ENCODE data around the gene PCDHGA12.
A peak's percentile ranks its signal among the peaks of the same experiment; 100 is the strongest.
"Not testable (repeated sequence)": the region's sequence is repeated elsewhere in the genome, so short reads cannot be mapped to it uniquely, and the experiment has no call there.

Gene PCDHGA12

GRCh38 chr5:141409598-141410306 is 20.6 kb upstream of the PCDHGA12 start:
- peaks cover 7 to 46% (median 37%) of the 10 kb centered on the region in 5 experiments for H3K9me3 ChIP-seq (ENCODE audit: control extremely low read depth in 1 of 5, control insufficient read depth in 4 of 5, insufficient read depth in 2 of 5, low read depth in 1 of 5, low read length in 4 of 5)
- peaks cover 0 to 11% (median 8%) of the 10 kb centered on the region in 4 experiments for H3K4me1 ChIP-seq (ENCODE audit: control extremely low read depth in 1 of 4, control insufficient read depth in 4 of 4, insufficient read depth in 4 of 4, low read length in 3 of 4)
- peaks cover 0 to 4% (median 0%) of the 10 kb centered on the region in 4 experiments for H3K36me3 ChIP-seq (ENCODE audit: control insufficient read depth in 4 of 4, insufficient read depth in 4 of 4, low read length in 3 of 4)
- no peak overlapping the region for H3K4me3 ChIP-seq (ENCODE audit: control insufficient read depth in 1 of 7, extremely low read depth in 1 of 7, insufficient read depth in 4 of 7, low read depth in 2 of 7, low read length in 6 of 7)
- peak in 2 of 3 donors; percentile 39 to 47 for DNase-seq
- H3K27ac ChIP-seq (ENCODE audit: insufficient read depth in 1 of 2, low read depth in 1 of 2, low read length in 2 of 2, poor library complexity in 1 of 2, severe bottlenecking in 2 of 2): no peak overlapping the region
- ChIA-PET CTCF (no interaction called here), POLR2A (interaction anchor here (0.6 kb wide), 1 partner anchor 418 kb away, joined by 4 read pairs; no protein-coding TSS in a partner anchor)
- H3K27me3 ChIP-seq (replicated peaks in 2 of 5; ENCODE audit: control insufficient read depth in 4 of 5, insufficient read depth in 5 of 5, low read length in 4 of 5): peaks cover 29 to 89% (median 47%) of the 10 kb centered on the region in 5 experiments
- 29% methylated on average over 62 of the region's 64 CpGs for WGBS (ENCODE audit: insufficient coverage)

GRCh38 chr5:141411575-141411974 is 18.7 kb upstream of the PCDHGA12 start:
- no peak for DNase-seq
- Histone ChIP-seq H3K36me3 (ENCODE audit: control insufficient read depth in 4 of 4, insufficient read depth in 4 of 4, low read length in 3 of 4) (peaks cover 0 to 4% (median 0%) of the 10 kb centered on the region in 4 experiments), H3K27ac (ENCODE audit: insufficient read depth in 1 of 2, low read depth in 1 of 2, low read length in 2 of 2, poor library complexity in 1 of 2, severe bottlenecking in 2 of 2) (no peak overlapping the region), H3K4me1 (ENCODE audit: control extremely low read depth in 1 of 4, control insufficient read depth in 4 of 4, insufficient read depth in 4 of 4, low read length in 3 of 4) (peaks cover 0 to 12% (median 9%) of the 10 kb centered on the region in 4 experiments), H3K27me3 (replicated peaks in 2 of 5; ENCODE audit: control insufficient read depth in 4 of 5, insufficient read depth in 5 of 5, low read length in 4 of 5) (peaks cover 28 to 89% (median 48%) of the 10 kb centered on the region in 5 experiments), H3K4me3 (ENCODE audit: control insufficient read depth in 1 of 7, extremely low read depth in 1 of 7, insufficient read depth in 4 of 7, low read depth in 2 of 7, low read length in 6 of 7) (no peak overlapping the region), H3K9me3 (ENCODE audit: control extremely low read depth in 1 of 5, control insufficient read depth in 4 of 5, insufficient read depth in 2 of 5, low read depth in 1 of 5, low read length in 4 of 5) (peaks cover 7 to 47% (median 34%) of the 10 kb centered on the region in 5 experiments)
- ChIA-PET POLR2A (no interaction called here), CTCF (interaction anchor here (1.2 to 7.4 kb wide), 4 partner anchors 112 to 147 kb away, joined by 3 to 77 read pairs (median 22); no protein-coding TSS in a partner anchor)
- 92% methylated on average over 2 of the region's 3 CpGs for WGBS (ENCODE audit: insufficient coverage)

GRCh38 chr5:141412854-141413539 is 17.3 kb upstream of the PCDHGA12 start, which contains the start of gene PCDHGA10:
PCDHGA10 (plus strand) TSS chr5:141412987; CDS start chr5:141413176, 189 bp downstream.
- H3K27ac ChIP-seq (ENCODE audit: insufficient read depth in 1 of 2, low read depth in 1 of 2, low read length in 2 of 2, poor library complexity in 1 of 2, severe bottlenecking in 2 of 2): no peak within 1 kb of the TSS
- CTCF ChIA-PET: interaction anchor here (0.6 to 7.4 kb wide), 26 partner anchors 8 to 154 kb away, joined by 3 to 77 read pairs (median 4); partner anchors contain the start of genes PCDHGA11, PCDHGA12, PCDHGA2 and PCDHGB3
- whole genome bisulfite sequencing (ENCODE audit: insufficient coverage): 12% methylated on average over 19 of the region's 31 CpGs
- H3K9me3 ChIP-seq (ENCODE audit: control extremely low read depth in 1 of 5, control insufficient read depth in 4 of 5, insufficient read depth in 2 of 5, low read depth in 1 of 5, low read length in 4 of 5): peaks cover 5 to 41% (median 32%) of the 10 kb centered on the region in 5 experiments
- H3K4me3 ChIP-seq (ENCODE audit: control insufficient read depth in 1 of 7, extremely low read depth in 1 of 7, insufficient read depth in 4 of 7, low read depth in 2 of 7, low read length in 6 of 7): peak within 1 kb of the TSS; percentile 27 to 84 (median 68)
- POLR2A ChIA-PET: no interaction called here
- DNase-seq: peak; percentile 64 to 87 (median 87)
- H3K36me3 ChIP-seq (ENCODE audit: control insufficient read depth in 4 of 4, insufficient read depth in 4 of 4, low read length in 3 of 4): peaks cover 0 to 4% (median 0%) of the 10 kb centered on the region in 4 experiments
- peaks cover 0 to 15% (median 10%) of the 10 kb centered on the region in 4 experiments for H3K4me1 ChIP-seq (ENCODE audit: control extremely low read depth in 1 of 4, control insufficient read depth in 4 of 4, insufficient read depth in 4 of 4, low read length in 3 of 4)
- peaks cover 24 to 85% (median 38%) of the 10 kb centered on the region in 5 experiments for H3K27me3 ChIP-seq (replicated peaks in 2 of 5; ENCODE audit: control insufficient read depth in 4 of 5, insufficient read depth in 5 of 5, low read length in 4 of 5)

GRCh38 chr5:141413540-141414069 is 16.7 kb upstream of the PCDHGA12 start:
- peaks cover 27 to 85% (median 34%) of the 10 kb centered on the region in 5 experiments for H3K27me3 ChIP-seq (replicated peaks in 2 of 5; ENCODE audit: control insufficient read depth in 4 of 5, insufficient read depth in 5 of 5, low read length in 4 of 5)
- WGBS (ENCODE audit: insufficient coverage): 15% methylated on average over 22 of the region's 25 CpGs
- POLR2A ChIA-PET: no interaction called here
- H3K9me3 ChIP-seq (ENCODE audit: control extremely low read depth in 1 of 5, control insufficient read depth in 4 of 5, insufficient read depth in 2 of 5, low read depth in 1 of 5, low read length in 4 of 5): peaks cover 5 to 40% (median 31%) of the 10 kb centered on the region in 5 experiments
- no peak overlapping the region for H3K27ac ChIP-seq (ENCODE audit: insufficient read depth in 1 of 2, low read depth in 1 of 2, low read length in 2 of 2, poor library complexity in 1 of 2, severe bottlenecking in 2 of 2)
- peaks cover 0 to 15% (median 10%) of the 10 kb centered on the region in 4 experiments for H3K4me1 ChIP-seq (ENCODE audit: control extremely low read depth in 1 of 4, control insufficient read depth in 4 of 4, insufficient read depth in 4 of 4, low read length in 3 of 4)
- peak overlapping the region in 6 of 7 experiments; percentile 43 to 84 (median 62) for H3K4me3 ChIP-seq (ENCODE audit: control insufficient read depth in 1 of 7, extremely low read depth in 1 of 7, insufficient read depth in 4 of 7, low read depth in 2 of 7, low read length in 6 of 7)
- H3K36me3 ChIP-seq (ENCODE audit: control insufficient read depth in 4 of 4, insufficient read depth in 4 of 4, low read length in 3 of 4): peaks cover 0 to 4% (median 0%) of the 10 kb centered on the region in 4 experiments
- CTCF ChIA-PET: interaction anchor here (0.9 to 7.4 kb wide), 24 partner anchors 7 to 153 kb away, joined by 3 to 77 read pairs (median 5); partner anchors contain the start of genes PCDHGA11, PCDHGA12, PCDHGB3 and PCDHGB4
- no peak for DNase-seq

- H3K36me3 ChIP-seq (ENCODE audit: control insufficient read depth in 4 of 4, insufficient read depth in 4 of 4, low read length in 3 of 4); DNase-seq; H3K27ac ChIP-seq (ENCODE audit: insufficient read depth in 1 of 2, low read depth in 1 of 2, low read length in 2 of 2, poor library complexity in 1 of 2, severe bottlenecking in 2 of 2); POLR2A ChIA-PET: not testable (repeated sequence)
- CTCF ChIA-PET: interaction anchor here (1.1 to 7.4 kb wide), 10 partner anchors 15 to 152 kb away, joined by 3 to 77 read pairs (median 14); partner anchors contain the start of genes PCDHGA12, PCDHGB4 and PCDHGB5
- Histone ChIP-seq H3K9me3 (ENCODE audit: control extremely low read depth in 1 of 5, control insufficient read depth in 4 of 5, insufficient read depth in 2 of 5, low read depth in 1 of 5, low read length in 4 of 5) (peaks cover 1 to 40% (median 31%) of the 10 kb centered on the region in 5 experiments), H3K27me3 (replicated peaks in 2 of 5; ENCODE audit: control insufficient read depth in 4 of 5, insufficient read depth in 5 of 5, low read length in 4 of 5) (peaks cover 26 to 85% (median 30%) of the 10 kb centered on the region in 5 experiments), H3K4me3 (ENCODE audit: control insufficient read depth in 1 of 7, extremely low read depth in 1 of 7, insufficient read depth in 4 of 7, low read depth in 2 of 7, low read length in 6 of 7) (peak overlapping the region in 1 of 7 experiments; percentile 3), H3K4me1 (ENCODE audit: control extremely low read depth in 1 of 4, control insufficient read depth in 4 of 4, insufficient read depth in 4 of 4, low read length in 3 of 4) (peaks cover 0 to 21% (median 10%) of the 10 kb centered on the region in 4 experiments)
- WGBS (ENCODE audit: insufficient coverage): 28% methylated on average over 32 of the region's 46 CpGs
These were observed 15.6 kb upstream of the PCDHGA12 start for GRCh38 chr5:141414548-141415274.

- 12% methylated on average over 11 of the region's 24 CpGs for WGBS (ENCODE audit: insufficient coverage)
- peak in 2 of 3 donors; percentile 39 to 62 for DNase-seq
- H3K27ac ChIP-seq (ENCODE audit: insufficient read depth in 1 of 2, low read depth in 1 of 2, low read length in 2 of 2, poor library complexity in 1 of 2, severe bottlenecking in 2 of 2); POLR2A ChIA-PET; H3K36me3 ChIP-seq (ENCODE audit: control insufficient read depth in 4 of 4, insufficient read depth in 4 of 4, low read length in 3 of 4): not testable (repeated sequence)
- Histone ChIP-seq H3K9me3 (ENCODE audit: control extremely low read depth in 1 of 5, control insufficient read depth in 4 of 5, insufficient read depth in 2 of 5, low read depth in 1 of 5, low read length in 4 of 5) (peaks cover 1 to 38% (median 29%) of the 10 kb centered on the region in 5 experiments), H3K4me3 (ENCODE audit: control insufficient read depth in 1 of 7, extremely low read depth in 1 of 7, insufficient read depth in 4 of 7, low read depth in 2 of 7, low read length in 6 of 7) (peak overlapping the region in 3 of 7 experiments; percentile 3 to 26 (median 16)), H3K4me1 (ENCODE audit: control extremely low read depth in 1 of 4, control insufficient read depth in 4 of 4, insufficient read depth in 4 of 4, low read length in 3 of 4) (peaks cover 0 to 21% (median 10%) of the 10 kb centered on the region in 4 experiments), H3K27me3 (replicated peaks in 2 of 5; ENCODE audit: control insufficient read depth in 4 of 5, insufficient read depth in 5 of 5, low read length in 4 of 5) (peaks cover 24 to 83% (median 31%) of the 10 kb centered on the region in 5 experiments)
- CTCF ChIA-PET: interaction anchor here (3.2 to 7.4 kb wide), 4 partner anchors 108 to 148 kb away, joined by 9 to 77 read pairs (median 48); no protein-coding TSS in a partner anchor
These were observed 15.1 kb upstream of the PCDHGA12 start for GRCh38 chr5:141415275-141415618.
